Measurements from ENCODE around the gene MX1.

DNA sequence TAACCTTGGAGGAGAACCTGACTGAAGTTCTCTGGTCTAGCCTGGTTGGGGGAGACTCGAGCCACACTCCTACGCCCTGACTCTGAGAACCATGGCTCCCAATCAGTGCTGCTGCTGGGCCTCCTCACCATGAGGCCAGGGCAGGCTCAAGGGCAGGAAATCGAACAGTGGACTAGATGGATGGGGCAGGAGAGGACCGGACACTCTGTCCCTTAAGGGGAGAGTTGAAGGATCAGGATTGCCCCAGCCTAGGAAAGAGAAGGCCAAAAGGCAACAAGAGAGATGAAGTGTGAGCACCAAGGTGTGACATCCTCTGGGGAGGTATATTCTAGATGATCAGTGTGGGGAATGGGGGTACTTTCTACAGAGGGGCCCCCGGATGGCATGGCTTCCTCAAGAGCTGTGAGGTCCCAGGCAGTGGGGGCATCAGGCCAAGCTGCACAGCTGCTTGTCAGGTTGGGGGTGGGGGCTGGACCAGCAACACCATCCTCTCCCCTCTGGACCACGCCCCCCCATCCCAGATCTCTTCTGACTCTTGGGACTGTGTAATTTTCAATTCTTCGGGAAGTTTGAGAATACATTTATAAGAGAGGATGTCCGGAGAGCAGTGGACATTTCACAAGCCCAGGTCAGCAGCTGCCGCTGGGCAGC lies 34.0 kb downstream of the MX1 start:
- TF ChIP-seq, protein P1, sequence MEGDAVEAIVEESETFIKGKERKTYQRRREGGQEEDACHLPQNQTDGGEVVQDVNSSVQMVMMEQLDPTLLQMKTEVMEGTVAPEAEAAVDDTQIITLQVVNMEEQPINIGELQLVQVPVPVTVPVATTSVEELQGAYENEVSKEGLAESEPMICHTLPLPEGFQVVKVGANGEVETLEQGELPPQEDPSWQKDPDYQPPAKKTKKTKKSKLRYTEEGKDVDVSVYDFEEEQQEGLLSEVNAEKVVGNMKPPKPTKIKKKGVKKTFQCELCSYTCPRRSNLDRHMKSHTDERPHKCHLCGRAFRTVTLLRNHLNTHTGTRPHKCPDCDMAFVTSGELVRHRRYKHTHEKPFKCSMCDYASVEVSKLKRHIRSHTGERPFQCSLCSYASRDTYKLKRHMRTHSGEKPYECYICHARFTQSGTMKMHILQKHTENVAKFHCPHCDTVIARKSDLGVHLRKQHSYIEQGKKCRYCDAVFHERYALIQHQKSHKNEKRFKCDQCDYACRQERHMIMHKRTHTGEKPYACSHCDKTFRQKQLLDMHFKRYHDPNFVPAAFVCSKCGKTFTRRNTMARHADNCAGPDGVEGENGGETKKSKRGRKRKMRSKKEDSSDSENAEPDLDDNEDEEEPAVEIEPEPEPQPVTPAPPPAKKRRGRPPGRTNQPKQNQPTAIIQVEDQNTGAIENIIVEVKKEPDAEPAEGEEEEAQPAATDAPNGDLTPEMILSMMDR (IDR thresholded peaks at IDR 0.05; ENCODE audit: low read depth, low read length, missing input control) = no peak
- no peak for TF ChIP-seq JUND (IDR thresholded peaks at IDR 0.05)
- TF ChIP-seq, protein P2, sequence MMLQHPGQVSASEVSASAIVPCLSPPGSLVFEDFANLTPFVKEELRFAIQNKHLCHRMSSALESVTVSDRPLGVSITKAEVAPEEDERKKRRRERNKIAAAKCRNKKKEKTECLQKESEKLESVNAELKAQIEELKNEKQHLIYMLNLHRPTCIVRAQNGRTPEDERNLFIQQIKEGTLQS (IDR thresholded peaks at IDR 0.05) = no peak
- TF ChIP-seq, protein P3, sequence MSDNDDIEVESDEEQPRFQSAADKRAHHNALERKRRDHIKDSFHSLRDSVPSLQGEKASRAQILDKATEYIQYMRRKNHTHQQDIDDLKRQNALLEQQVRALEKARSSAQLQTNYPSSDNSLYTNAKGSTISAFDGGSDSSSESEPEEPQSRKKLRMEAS (IDR thresholded peaks at IDR 0.05) = no peak
- TF ChIP-seq TAF1 (conservative IDR thresholded peaks at IDR 0.05) = no peak
- no peak for TF ChIP-seq YY1 (IDR thresholded peaks at IDR 0.05)
- TF ChIP-seq SP1 (IDR thresholded peaks at IDR 0.05) = no peak
- TF ChIP-seq EGR1 (IDR thresholded peaks at IDR 0.05; ENCODE audit: low read depth in 2 of 2) = no peak
